PFSK-1 (cell line): ENCODE data around the gene ITCH.

Experiments used
- POLR2AphosphoS5 ChIP-seq: IDR thresholded peaks from 2 replicates; pipeline ENCODE4 v1.6.1; 2012; ENCODE audit warnings: low read depth, mild to moderate bottlenecking, control low read depth, low read length, moderate library complexity
- REST ChIP-seq, 2 experiments: IDR thresholded peaks; 2 replicates each; pipeline versions ENCODE4 v1.6.1 to v1.8.0; 2011 to 2012; ENCODE audit warnings: low read depth in 2 of 2, low read length in 2 of 2, control low read depth in 1 of 2, inconsistent platforms in 1 of 2, mild to moderate bottlenecking in 1 of 2, moderate library complexity in 1 of 2; ENCODE audit not compliant: insufficient read depth in 1 of 2
- SIN3A ChIP-seq: IDR thresholded peaks from 2 replicates; pipeline ENCODE4 v1.6.1; 2012; ENCODE audit warnings: mild to moderate bottlenecking, low read length, moderate library complexity, borderline replicate concordance; ENCODE audit not compliant: insufficient read depth

DNA sequence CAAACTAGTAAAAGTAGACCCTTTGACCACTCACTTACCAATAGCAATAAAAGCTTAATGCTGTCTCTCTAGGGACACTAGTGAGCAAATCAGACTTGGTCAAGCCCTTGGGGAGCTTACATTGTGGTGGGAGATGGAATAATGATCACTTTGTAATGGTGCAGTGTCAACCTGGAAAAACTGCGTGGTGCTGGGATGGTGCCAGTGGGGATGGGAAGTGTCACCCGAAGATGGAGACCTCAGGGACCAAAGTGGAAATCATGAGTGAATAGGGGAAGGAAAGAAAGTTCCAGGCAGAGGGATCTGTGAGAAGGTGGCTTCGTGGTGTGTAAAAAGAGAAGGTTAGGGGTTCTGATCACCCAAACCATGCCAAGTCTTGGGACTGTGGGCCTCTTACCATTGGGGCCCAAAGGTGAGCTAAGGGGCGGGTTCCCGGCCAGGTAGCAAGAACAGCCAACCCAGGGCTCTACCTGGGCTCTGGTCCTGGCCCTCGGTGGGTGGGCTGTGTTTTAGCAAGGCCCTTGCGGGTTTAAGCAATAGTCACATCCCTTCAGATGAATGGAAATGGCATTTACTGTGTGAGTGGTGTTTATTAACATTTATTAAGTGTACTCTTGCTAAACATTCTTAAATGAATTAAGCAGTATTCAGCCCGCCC, 168.7 kb downstream of the ITCH start:
- TF ChIP-seq REST (IDR thresholded peaks at IDR 0.05; ENCODE audit: insufficient read depth in 1 of 2, low read depth in 2 of 2, low read length in 2 of 2) (no peak), POLR2AphosphoS5 (no peak), SIN3A (no peak)
